Pancreas (tissue), 10 donors: ENCODE measurements around the gene PUS7L. TPM values are rescaled to one million over a fixed set of nuclear protein-coding genes. Genes with fewer than 3 reads are reported as not detected.
A peak's percentile ranks its signal among the peaks of the same experiment; 100 is the strongest.

Experiments
- ATAC-seq, 4 donors: fragments of 200-7000 bp; cut with Tn5 transposase; one replicate each; pipeline versions ENCODE4 v1.8.0 to v1.9.1; 2020; ENCODE audit warnings: mild to moderate bottlenecking in 4 of 4, moderate library complexity in 4 of 4
- DNase-seq, 6 donors: peaks; one replicate each; pipeline ENCODE4 v3.0.0-alpha.2; 2020
- FAIRE-seq: peaks from 2 replicates; lab custom pipeline; 2012; peaks lifted over from hg19 to GRCh38; lab: Jason Lieb, UNC
- H3K27ac ChIP-seq, 4 donors: fragments of 200-600 bp; sonication (generic); 1 replicate in 3 of 4; 2 replicates in 1 of 4; pipeline versions ENCODE4 v1.5.0 to v1.8.0; 2020
- H3K27me3 ChIP-seq, 4 donors: fragments of 200-600 bp; one replicate each; pipeline ENCODE4 v1.8.0; 2021
- H3K36me3 ChIP-seq, 3 donors: fragments of 200-600 bp; sonication (generic) in 1 of 3; one replicate each; pipeline versions ENCODE4 v1.5.0 to v1.8.0; 2020 to 2021
- H3K4me1 ChIP-seq, 3 donors: fragments of 200-600 bp; one replicate each; pipeline ENCODE4 v1.8.0; 2021
- H3K4me3 ChIP-seq, 4 donors: fragments of 200-600 bp; sonication (generic) in 2 of 4; one replicate each; pipeline versions ENCODE4 v1.5.0 to v1.8.0; 2020 to 2021
- H3K9me3 ChIP-seq, 4 donors: fragments of 200-600 bp; one replicate each; pipeline ENCODE4 v1.8.0; 2021
- WGBS, 2 donors: extraction: QIAGEN DNeasy Blood & Tissue Kit; methylation state at CpG; one replicate each; pipeline ENCODE4 v1.1.7; 2013; 5-methylcytosine and 5-hydroxymethylcytosine counted together
- intact Hi-C, 3 donors: fragments of 100-400 bp; cut with DNase I; formaldehyde crosslinking; loops; one replicate each; pipeline versions ENCODE4 v1.11.1 to v1.14.2; 2022
- polyA plus RNA-seq, 2 donors: library from polyadenylated mRNA; stranded (reverse); fragments of 200-250 nt; gene quantifications; one replicate each; pipeline ENCODE4 v1.2.3, GENCODE V29; 2013
- total RNA-seq, 6 donors: library from RNA; stranded (reverse); fragmentation: NEBNext Ultra II Directional in 4 of 6; extraction: Animal tissue kit (Norgen Biotek cat#: 25700) in 4 of 6; gene quantifications; one replicate each; pipeline versions ENCODE4 v1.2.1 to v1.2.4, GENCODE V29; 2021 to 2023
- TF ChIP-seq, protein P1 (sequence below), 4 donors: fragments of 200-600 bp; sonication (generic) in 3 of 4; IDR thresholded peaks; one replicate each; pipeline versions ENCODE4 v1.5.0 to v1.8.0; 2021; ENCODE audit warnings: antibody characterized with exemption in 4 of 4
- donor health status: healthy with polysubstance abuse.
- donor health status: DM: no; HTN: no; CAD: no; lungs with moderate emphysema.
- donor health status: DM: no; HTN: no; CAD: no.
- donor health status: control.
- donor health status: control.
- donor health status: Bipolar disorder and iron deficiency.
- donor health status: DM: yes; HTN: yes; CAD: no.
- donor health status: DM: no; HTN: no; CAD: no.
- donor health status: DM: no; HTN: no; CAD: no.
- donor health status: DM: yes; HTN: yes; CAD: no.

Gene PUS7L
- total and polyA plus RNA-seq, 8 donors: 1.1 to 10.9 (median 5.9) TPM

DNA sequence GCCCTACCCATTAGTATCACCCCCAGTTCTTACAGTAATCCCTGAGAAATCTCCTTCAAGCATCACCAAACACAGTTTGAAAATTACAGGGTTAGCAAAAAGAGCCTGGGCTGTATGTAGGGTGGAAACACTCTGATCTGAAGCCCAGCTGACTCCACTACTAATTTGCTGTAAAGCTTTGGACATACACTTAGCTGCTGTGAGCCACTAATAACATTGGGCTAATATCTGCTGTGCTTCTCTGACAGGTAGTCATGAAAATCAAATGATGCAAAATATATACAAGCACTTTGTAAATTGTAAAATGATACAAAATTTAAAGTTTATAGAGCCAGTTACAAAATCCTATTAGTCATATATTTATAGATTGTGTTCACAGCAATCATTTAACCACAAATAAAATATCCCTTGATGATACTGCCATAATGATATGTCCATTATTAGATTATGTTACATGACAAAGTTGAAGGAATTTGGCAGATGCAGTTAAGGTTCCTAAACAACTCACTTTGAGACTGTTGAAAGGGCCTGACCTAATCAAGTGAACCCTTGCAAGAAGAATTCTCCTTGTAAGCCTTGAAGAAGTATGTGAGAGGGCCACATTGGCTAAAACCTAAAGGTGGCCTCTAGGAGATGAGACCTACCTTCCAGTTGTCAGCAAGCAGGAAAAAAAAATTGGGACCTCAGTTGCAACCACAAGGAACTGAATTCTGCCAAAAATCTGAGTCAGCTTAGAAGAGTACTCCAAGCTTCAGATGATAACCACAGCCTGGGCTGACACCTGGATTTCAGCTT lies 28.5 kb upstream of the PUS7L start:
- no peak overlapping the region for H3K4me3 ChIP-seq
- TF ChIP-seq, protein P1, sequence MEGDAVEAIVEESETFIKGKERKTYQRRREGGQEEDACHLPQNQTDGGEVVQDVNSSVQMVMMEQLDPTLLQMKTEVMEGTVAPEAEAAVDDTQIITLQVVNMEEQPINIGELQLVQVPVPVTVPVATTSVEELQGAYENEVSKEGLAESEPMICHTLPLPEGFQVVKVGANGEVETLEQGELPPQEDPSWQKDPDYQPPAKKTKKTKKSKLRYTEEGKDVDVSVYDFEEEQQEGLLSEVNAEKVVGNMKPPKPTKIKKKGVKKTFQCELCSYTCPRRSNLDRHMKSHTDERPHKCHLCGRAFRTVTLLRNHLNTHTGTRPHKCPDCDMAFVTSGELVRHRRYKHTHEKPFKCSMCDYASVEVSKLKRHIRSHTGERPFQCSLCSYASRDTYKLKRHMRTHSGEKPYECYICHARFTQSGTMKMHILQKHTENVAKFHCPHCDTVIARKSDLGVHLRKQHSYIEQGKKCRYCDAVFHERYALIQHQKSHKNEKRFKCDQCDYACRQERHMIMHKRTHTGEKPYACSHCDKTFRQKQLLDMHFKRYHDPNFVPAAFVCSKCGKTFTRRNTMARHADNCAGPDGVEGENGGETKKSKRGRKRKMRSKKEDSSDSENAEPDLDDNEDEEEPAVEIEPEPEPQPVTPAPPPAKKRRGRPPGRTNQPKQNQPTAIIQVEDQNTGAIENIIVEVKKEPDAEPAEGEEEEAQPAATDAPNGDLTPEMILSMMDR (IDR thresholded peaks at IDR 0.05): no peak
- DNase-seq (no peak), ATAC-seq (no peak), FAIRE-seq (no peak)
- H3K27ac ChIP-seq: no peak overlapping the region
- intact Hi-C loops: no loop called here
- H3K9me3 ChIP-seq: no peaks in the 10 kb centered on the region
- peaks cover 0 to 42% (median 16%) of the 10 kb centered on the region in 3 donors for H3K36me3 ChIP-seq
- no peaks in the 10 kb centered on the region for H3K27me3 ChIP-seq
- H3K4me1 ChIP-seq: no peaks in the 10 kb centered on the region

DNA sequence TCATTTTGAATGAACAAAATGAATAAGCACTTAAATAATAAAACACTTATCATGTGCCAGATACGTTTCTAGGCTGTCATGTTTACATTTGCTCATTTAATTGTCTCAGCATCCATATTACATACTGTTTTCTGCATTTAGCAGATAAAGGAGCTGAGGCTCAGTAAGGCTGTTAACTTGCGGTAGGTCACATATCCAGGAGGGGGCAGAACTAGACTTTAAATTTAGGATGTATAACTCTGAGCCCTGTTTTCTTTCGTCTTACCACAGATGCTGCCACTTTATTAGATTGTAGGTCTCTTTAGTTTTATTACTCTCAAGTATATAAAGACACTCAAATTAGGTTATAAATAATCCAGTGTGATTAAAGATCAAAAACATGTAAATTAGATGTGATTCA lies 17.9 kb upstream of the PUS7L start:
- TF ChIP-seq, protein P1 (IDR thresholded peaks at IDR 0.05): no peak
- WGBS, 2 donors: 72 to 73% methylated on average over 3 of the region's 3 CpGs
- Histone ChIP-seq H3K27me3 (no peaks in the 10 kb centered on the region), H3K4me1 (no peaks in the 10 kb centered on the region), H3K36me3 (peaks cover 0 to 54% (median 23%) of the 10 kb centered on the region in 3 donors), H3K27ac (no peak overlapping the region), H3K9me3 (no peaks in the 10 kb centered on the region), H3K4me3 (no peak overlapping the region)
- FAIRE-seq (no peak), ATAC-seq (peak in 3 of 4 donors; percentile 31 to 59 (median 38)), DNase-seq (no peak)
- intact Hi-C loops: no loop called here

DNA sequence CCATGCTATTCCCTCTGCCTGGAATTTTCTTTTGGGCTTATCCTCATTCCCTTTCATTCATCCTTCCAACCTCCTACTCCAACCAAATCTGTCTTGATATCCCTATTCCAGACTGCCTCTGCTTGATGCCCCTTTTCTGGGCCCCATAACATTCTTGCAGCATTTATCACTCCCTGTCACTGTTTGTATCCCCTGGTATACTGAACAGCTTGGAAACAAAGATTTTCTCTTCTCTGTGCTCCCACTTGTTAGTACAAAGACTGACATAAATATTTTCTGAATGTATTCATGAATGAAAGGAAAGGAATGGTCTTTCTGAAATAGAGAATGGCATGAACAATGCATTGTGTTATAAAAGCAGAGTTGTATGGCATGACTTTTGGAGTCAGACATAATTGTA lies 7.7 kb upstream of the PUS7L start:
- Histone ChIP-seq H3K4me3 (no peak overlapping the region), H3K36me3 (no peaks in the 10 kb centered on the region), H3K27me3 (no peaks in the 10 kb centered on the region), H3K4me1 (peaks cover 0 to 16% (median 14%) of the 10 kb centered on the region in 3 donors), H3K9me3 (no peaks in the 10 kb centered on the region), H3K27ac (no peak overlapping the region)
- no peak for FAIRE-seq
- intact Hi-C loops: no loop called here
- TF ChIP-seq, protein P1 (IDR thresholded peaks at IDR 0.05): no peak
- no peak for DNase-seq
- ATAC-seq: no peak

DNA sequence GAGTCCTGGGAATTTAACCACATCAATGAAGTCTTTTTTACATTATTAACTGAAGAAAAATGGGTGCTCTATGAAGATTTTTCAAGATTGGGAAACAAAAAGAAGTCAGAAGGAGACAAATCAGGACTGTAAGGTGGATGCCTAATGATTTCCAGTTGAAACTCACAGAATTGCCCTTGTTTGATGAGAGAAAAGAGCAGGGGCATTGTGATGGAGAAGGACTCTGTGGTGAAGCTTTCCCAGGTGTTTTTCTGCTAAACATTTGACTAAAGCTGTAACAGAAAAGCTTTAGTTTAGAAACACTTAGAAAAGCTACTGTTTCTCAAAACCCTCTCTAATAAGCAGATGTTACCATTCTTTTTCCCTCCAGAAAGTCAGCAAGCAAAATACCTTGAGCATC lies 5.9 kb upstream of the PUS7L start:
- no peaks in the 10 kb centered on the region for H3K9me3 ChIP-seq
- FAIRE-seq: no peak
- H3K27me3 ChIP-seq: no peaks in the 10 kb centered on the region
- ATAC-seq: no peak
- intact Hi-C loops: no loop called here
- TF ChIP-seq, protein P1 (IDR thresholded peaks at IDR 0.05): no peak
- no peak for DNase-seq
- peaks cover 5 to 25% (median 23%) of the 10 kb centered on the region in 3 donors for H3K4me1 ChIP-seq
- no peak overlapping the region for H3K27ac ChIP-seq
- H3K4me3 ChIP-seq: no peak overlapping the region
- H3K36me3 ChIP-seq: no peaks in the 10 kb centered on the region

DNA sequence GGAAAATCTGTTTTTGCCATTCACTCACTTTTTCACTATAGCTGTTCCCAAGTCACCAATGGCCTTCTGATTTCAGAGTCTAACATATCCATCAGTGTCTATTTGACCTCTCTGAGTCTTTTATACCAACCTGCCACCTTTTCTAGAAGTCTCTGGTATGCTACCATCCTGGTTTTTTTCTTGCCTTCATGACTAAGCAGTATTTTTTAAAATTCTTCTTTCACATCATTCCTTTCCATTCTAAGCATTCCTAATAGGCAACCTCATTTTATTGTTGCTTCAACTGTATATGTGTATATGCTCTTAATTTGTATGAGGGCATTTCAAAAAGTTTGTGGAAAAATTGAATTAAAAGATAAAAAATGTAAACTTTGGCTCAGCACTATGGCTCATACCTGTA lies 5.2 kb upstream of the PUS7L start:
- Histone ChIP-seq H3K27ac (no peak overlapping the region), H3K36me3 (no peaks in the 10 kb centered on the region), H3K4me3 (no peak overlapping the region), H3K9me3 (no peaks in the 10 kb centered on the region), H3K27me3 (no peaks in the 10 kb centered on the region), H3K4me1 (peaks cover 5 to 25% (median 23%) of the 10 kb centered on the region in 3 donors)
- no peak for FAIRE-seq
- TF ChIP-seq, protein P1 (IDR thresholded peaks at IDR 0.05): no peak
- intact Hi-C loops: no loop called here
- no peak for DNase-seq
- ATAC-seq: no peak
